SK-MEL-5 (cell line): Measurements from ENCODE around the gene TAS1R3. TPM values are rescaled to one million over a fixed set of nuclear protein-coding genes. Genes with fewer than 3 reads are reported as not detected.
"Not testable (repeated sequence)": the region's sequence is repeated elsewhere in the genome, so short reads cannot be mapped to it uniquely, and the experiment has no call there.

Source experiments
- DNase-seq: peaks from one replicate; pipeline ENCODE4 v3.0.0-alpha.2; 2016; ENCODE audit warnings: low read depth, low spot score
- in situ Hi-C: cut with HindIII; loops from 2 replicates; pipeline ENCODE4 v1.10.0; 2016; ENCODE audit warnings: low sequenced_read_pairs, high pct_unique_total_duplicates, low pct_unique_long_range_greater_than_20kb
- total RNA-seq: library from RNA; depleted of rRNA; stranded (reverse); fragments of >200 nt; shearing (Covaris generic); gene quantifications from 2 replicates; pipeline ENCODE4 v1.2.3, GENCODE V29; 2014

The TAS1R3 gene
- total RNA-seq, 1 experiment from 2014 or later, result not detected

- DNase-seq, result peak; percentile 30
- in situ Hi-C loops, result no loop called here
Measured at GRCh38 chr1:1355416-1355815, 24.3 kb downstream of the TAS1R3 start.

- in situ Hi-C loops, result no loop called here
- DNase-seq, result no peak
Measured at GRCh38 chr1:1356166-1356795, 25.2 kb downstream of the TAS1R3 start.

GRCh38 chr1:1356796-1357401 lies 25.8 kb downstream of the TAS1R3 start:
- in situ Hi-C loops, result no loop called here
- no peak for DNase-seq

- DNase-seq, result no peak
- in situ Hi-C loops, result no loop called here
Measured at GRCh38 chr1:1357871-1358432, 26.9 kb downstream of the TAS1R3 start.

- in situ Hi-C loops, result no loop called here
- DNase-seq, result no peak
Measured at GRCh38 chr1:1358433-1359271, 27.6 kb downstream of the TAS1R3 start, which contains the start of gene MXRA8. TSS of gene MXRA8 (minus strand) at chr1:1358555. CDS start at chr1:1358504, 51 bp downstream.

GRCh38 chr1:1359308-1359663 lies 28.2 kb downstream of the TAS1R3 start:
- in situ Hi-C loops, result no loop called here
- DNase-seq, result no peak

- in situ Hi-C loops, result no loop called here
- DNase-seq, result no peak
Measured at GRCh38 chr1:1359664-1360468, 28.8 kb downstream of the TAS1R3 start.

- in situ Hi-C loops, result no loop called here
- no peak for DNase-seq
Measured at GRCh38 chr1:1360506-1361169, 29.6 kb downstream of the TAS1R3 start.

GRCh38 chr1:1361233-1361981 lies 30.3 kb downstream of the TAS1R3 start:
- DNase-seq, result no peak
- in situ Hi-C loops, result no loop called here

- in situ Hi-C loops, result no loop called here
- peak; percentile 61 for DNase-seq
Measured at GRCh38 chr1:1361982-1362423, 30.9 kb downstream of the TAS1R3 start.

GRCh38 chr1:1364266-1364665 lies 33.2 kb downstream of the TAS1R3 start:
- no peak for DNase-seq
- in situ Hi-C loops, result no loop called here

- in situ Hi-C loops, result no loop called here
- DNase-seq, result no peak
Measured at GRCh38 chr1:1365875-1366698, 35.0 kb downstream of the TAS1R3 start.

GRCh38 chr1:1366699-1367066 lies 35.6 kb downstream of the TAS1R3 start:
- in situ Hi-C loops, result no loop called here
- no peak for DNase-seq

GRCh38 chr1:1367315-1367714 lies 36.2 kb downstream of the TAS1R3 start:
- no peak for DNase-seq
- in situ Hi-C loops, result no loop called here

- in situ Hi-C loops, DNase-seq: not testable (repeated sequence)
Measured at GRCh38 chr1:1370094-1370493, 39.0 kb downstream of the TAS1R3 start.
